ENCODE measurements around the gene TPI1.

The TPI1 gene

GRCh38 chr12:6917491-6918231, 50.3 kb downstream of the TPI1 start:
- no peak for TF ChIP-seq CTCF (conservative IDR thresholded peaks at IDR 0.05; ENCODE audit: low read depth, low read length)
- DNase-seq (ENCODE audit: low read depth) = no peak
- H3K4me3 ChIP-seq (ENCODE audit: low read length) = no peak overlapping the region

- no peak overlapping the region for H3K4me3 ChIP-seq (ENCODE audit: low read length)
- TF ChIP-seq CTCF (conservative IDR thresholded peaks at IDR 0.05; ENCODE audit: low read depth, low read length) = no peak
- no peak for DNase-seq (ENCODE audit: low read depth)
These were observed 52.3 kb downstream of the TPI1 start for GRCh38 chr12:6919588-6919987.
